Sciatic nerve (tissue), 2 donors: ENCODE measurements around the gene LRIF1. TPM values are rescaled to one million over a fixed set of nuclear protein-coding genes. Genes with fewer than 3 reads are reported as not detected.

Source experiments
- ATAC-seq: fragments of 200-7000 bp; cut with Tn5 transposase; one replicate; pipeline ENCODE4 v1.9.1; 2020; ENCODE audit warnings: mild to moderate bottlenecking, moderate library complexity
- DNase-seq: peaks from one replicate; pipeline ENCODE4 v3.0.0-alpha.2; 2020; ENCODE audit warnings: low spot score
- intact Hi-C: fragments of 100-400 bp; cut with DNase I; formaldehyde crosslinking; loops from one replicate; pipeline ENCODE4 v1.14.2; 2022
- total RNA-seq: library from RNA; stranded (reverse); fragmentation: NEBNext Ultra II Directional; extraction: Animal tissue kit (Norgen Biotek cat#: 25700); gene quantifications from one replicate; pipeline ENCODE4 v1.2.1, GENCODE V29; 2021
- donor health status: DM: no; HTN: no; CAD: no.
- donor health status: DM: no; HTN: no; CAD: no.

The LRIF1 gene
- total RNA-seq, 1 donor from 2014 or later, result 12.7 TPM

- intact Hi-C loops, result no loop called here
- ATAC-seq, result no peak
These were observed 60.8 kb downstream of the LRIF1 start for GRCh38 chr1:110902820-110903463.

GRCh38 chr1:110899458-110899843 is 64.3 kb downstream of the LRIF1 start:
- intact Hi-C loops, result no loop called here
- no peak for ATAC-seq
- no peak for DNase-seq

More at GRCh38 chr1:110902820-110903463, 60.8 kb downstream of the LRIF1 start:
- DNase-seq, result no peak

- ATAC-seq, result no peak
- intact Hi-C loops, result no loop called here
- no peak for DNase-seq
These were observed 64.8 kb downstream of the LRIF1 start for GRCh38 chr1:110898734-110899457.

GRCh38 chr1:110897681-110898080 is 66.0 kb downstream of the LRIF1 start:
- DNase-seq (no peak), ATAC-seq (no peak)
- intact Hi-C loops, result no loop called here

Other genes with a start within 250 kb of the LRIF1 start
- gene CD53, start 90.8 kb downstream of the LRIF1 start, total RNA-seq, result 40.0 TPM
- gene DRAM2, start 176.2 kb upstream of the LRIF1 start, total RNA-seq, result 34.9 TPM
- gene CEPT1, start 176.3 kb upstream of the LRIF1 start, total RNA-seq, result 44.8 TPM
- 14.6 TPM for gene DENND2D, start 236.7 kb upstream of the LRIF1 start, total RNA-seq